ENCODE results near the gene UBR3. TPM values are rescaled to one million over a fixed set of nuclear protein-coding genes. Genes with fewer than 3 reads are reported as not detected.

UBR3 gene
- total and polyA plus RNA-seq, 2 of the 4 experiments (the other 2 are of a cell fraction): 10.0 to 33.9 TPM

DNA sequence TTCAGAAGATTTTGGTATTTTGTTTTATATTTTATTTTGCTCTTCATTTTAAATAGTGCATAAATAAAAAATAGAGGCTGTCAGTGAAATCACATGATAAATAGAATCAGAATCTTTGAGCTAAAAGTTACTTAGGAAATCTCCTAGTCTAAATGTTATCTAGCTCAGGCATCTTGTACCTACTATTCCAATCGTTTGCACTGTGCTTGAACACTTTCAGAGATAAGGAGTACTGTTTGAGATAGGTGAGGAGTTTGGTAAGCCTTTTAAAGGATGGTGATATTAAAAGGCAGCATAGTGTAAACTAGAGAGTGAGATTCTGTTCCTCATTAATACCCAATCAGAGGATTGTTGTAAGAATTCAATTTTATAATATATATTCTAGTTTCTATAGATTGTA is 193.5 kb downstream of the UBR3 start:
- DNase-seq (no peak), ATAC-seq (ENCODE audit: low read depth) (no peak)
- Histone ChIP-seq H2AK5ac (ENCODE audit: low read depth, low read length) (no peak overlapping the region), H2BK15ac (ENCODE audit: low read depth, low read length) (no peak overlapping the region), H3K56ac (ENCODE audit: extremely low read depth, insufficient read depth, low read length) (no peak overlapping the region), H4K20me1 (ENCODE audit: insufficient read depth, low read length) (no peaks in the 10 kb centered on the region), H3K9ac (ENCODE audit: low read depth, low read length) (no peak overlapping the region), H4K5ac (ENCODE audit: low read depth, low read length) (no peak overlapping the region), H3K27ac (ENCODE audit: insufficient read depth, low read length) (no peak overlapping the region), H3K36me3 (ENCODE audit: control insufficient read depth, insufficient read depth, low read length) (no peaks in the 10 kb centered on the region; the same call in 1 of the 2 replicates), H3K23ac (ENCODE audit: low read depth, low read length) (no peak overlapping the region), H3K9me3 (ENCODE audit: control insufficient read depth, insufficient read depth, low read length) (no peaks in the 10 kb centered on the region), H2BK5ac (ENCODE audit: low read depth, low read length, poor library complexity, severe bottlenecking) (no peak overlapping the region), H2BK120ac (ENCODE audit: low read depth, low read length) (no peak overlapping the region), H3K18ac (ENCODE audit: low read depth, low read length) (no peak overlapping the region), H3K4me3 (ENCODE audit: insufficient read depth, low read depth, low read length) (no peak overlapping the region), H3K4ac (ENCODE audit: low read depth, low read length) (no peak overlapping the region), H2AFZ (replicated peaks; ENCODE audit: low read length, poor library complexity) (no peak overlapping the region), H4K8ac (ENCODE audit: low read depth in 2 of 2, low read length in 2 of 2) (no peak overlapping the region), H2AK9ac (replicated peaks; ENCODE audit: low read depth, low read length, poor library complexity) (no peak overlapping the region), H3K4me2 (ENCODE audit: low read depth, low read length) (no peak overlapping the region), H4K91ac (ENCODE audit: insufficient read depth, low read depth, low read length) (no peak overlapping the region), H3K14ac (replicated peaks; ENCODE audit: low read depth, low read length) (no peak overlapping the region), H3K9me1 (ENCODE audit: insufficient read depth, low read length) (no peaks in the 10 kb centered on the region), H3K27me3 (ENCODE audit: control insufficient read depth, insufficient read depth, low read length) (no peaks in the 10 kb centered on the region), H2BK20ac (ENCODE audit: low read depth, low read length) (no peak overlapping the region), H3K4me1 (ENCODE audit: control insufficient read depth, insufficient read depth, low read length) (no peaks in the 10 kb centered on the region), H3K79me1 (ENCODE audit: low read depth in 1 of 2, low read length in 2 of 2) (peaks cover 0 to 6% of the 10 kb centered on the region in 2 experiments; a peak in 3 of 4 replicates)
- dilution Hi-C loops (cut with HindIII; ENCODE audit: low sequenced_read_pairs, unreplicated experiment): no loop called here
- intact Hi-C loops (cut with micrococcal nuclease): no loop called here
- in situ Hi-C loops (cut with MboI; ENCODE audit: low sequenced_read_pairs): no loop called here
- no peak for TF ChIP-seq NFE2L2 (IDR thresholded peaks at IDR 0.05; ENCODE audit: low read depth, low read length)
- WGBS, 2 experiments (ENCODE audit: extremely low coverage in 2 of 2, insufficient read length in 1 of 2): no CpG with 5 or more reads among the region's 1 CpG
- BruUV-seq (replicated peaks): no TSS peak
- POLR2A ChIA-PET (ENCODE audit: unreplicated experiment): no interaction called here
- CTCF ChIA-PET: no interaction called here
